Measurements from ENCODE around the gene SERPINB1. TPM values are rescaled to one million over a fixed set of nuclear protein-coding genes. Genes with fewer than 3 reads are reported as not detected.
A peak's percentile ranks its signal among the peaks of the same experiment; 100 is the strongest.

SERPINB1 gene
- total RNA-seq, 1 experiment from 2014 or later, result 133 TPM

GRCh38 chr6:2843138-2843740 lies 1.6 kb upstream of the SERPINB1 start:
- H2AFZ ChIP-seq (ENCODE audit: low read length), result no peak overlapping the region
- H3F3A ChIP-seq (ENCODE audit: low read length, unreplicated experiment), result peaks cover 8% of the 10 kb centered on the region
- intact Hi-C loops (cut with micrococcal nuclease), result no loop called here
- H3K27ac ChIP-seq (ENCODE audit: low read length), result peak overlapping the region; percentile 94; the same call in 1 of the 2 replicates
- no TSS peak for BruUV-seq (replicated peaks)
- POLR2A ChIA-PET (ENCODE audit: unreplicated experiment), result no interaction called here
- no peak overlapping the region for H3K9ac ChIP-seq (ENCODE audit: low read length)
- CTCF ChIA-PET, result no interaction called here
- peaks cover 3% of the 10 kb centered on the region for H3K36me3 ChIP-seq (ENCODE audit: low read depth, low read length)
- H3K27me3 ChIP-seq (ENCODE audit: low read length), result no peaks in the 10 kb centered on the region
- peaks cover 27% of the 10 kb centered on the region for H3K79me2 ChIP-seq (ENCODE audit: low read length)
- H3K4me3 ChIP-seq (ENCODE audit: low read length), result no peak overlapping the region
- no peak overlapping the region for H3K4me2 ChIP-seq (ENCODE audit: low read length)
- H3K4me1 ChIP-seq (ENCODE audit: insufficient read depth, low read length), result peaks cover 60% of the 10 kb centered on the region
- ATAC-seq, result no peak
- no peaks in the 10 kb centered on the region for H3K9me2 ChIP-seq (replicated peaks; ENCODE audit: low read length)
- H4K20me1 ChIP-seq (ENCODE audit: low read length), result peaks cover 4% of the 10 kb centered on the region; the same call in 1 of the 2 replicates
- DNase-seq, result peak; percentile 40
- no peak for TF ChIP-seq EZH2phosphoT487 (IDR thresholded peaks at IDR 0.05; ENCODE audit: borderline replicate concordance, low read length)
- H3K9me3 ChIP-seq (ENCODE audit: low read length), result no peaks in the 10 kb centered on the region

- BruUV-seq (replicated peaks), result TSS peak; percentile 18
- intact Hi-C loops (cut with micrococcal nuclease), result no loop called here
- Histone ChIP-seq H3K4me3 (ENCODE audit: low read length) (peak overlapping the region; percentile 81), H3K79me2 (ENCODE audit: low read length) (peaks cover 34% of the 10 kb centered on the region), H3K27me3 (ENCODE audit: low read length) (no peaks in the 10 kb centered on the region), H3K4me2 (ENCODE audit: low read length) (peak overlapping the region; percentile 94), H3K9me2 (replicated peaks; ENCODE audit: low read length) (no peaks in the 10 kb centered on the region), H3K4me1 (ENCODE audit: insufficient read depth, low read length) (peaks cover 68% of the 10 kb centered on the region), H3K36me3 (ENCODE audit: low read depth, low read length) (peaks cover 10% of the 10 kb centered on the region), H3F3A (ENCODE audit: low read length, unreplicated experiment) (peaks cover 8% of the 10 kb centered on the region), H3K27ac (ENCODE audit: low read length) (peak overlapping the region; percentile 94), H2AFZ (ENCODE audit: low read length) (no peak overlapping the region), H3K9me3 (ENCODE audit: low read length) (no peaks in the 10 kb centered on the region), H4K20me1 (ENCODE audit: low read length) (peaks cover 4% of the 10 kb centered on the region; the same call in 1 of the 2 replicates), H3K9ac (ENCODE audit: low read length) (peak overlapping the region; percentile 94)
- CTCF ChIA-PET, result interaction anchor here (0.6 to 1.9 kb wide), 3 partner anchors 19 to 77 kb away, joined by 3 to 19 read pairs (median 3); no protein-coding TSS in a partner anchor
- POLR2A ChIA-PET (ENCODE audit: unreplicated experiment), result interaction anchor here (0.6 to 2.7 kb wide), 5 partner anchors 8 to 118 kb away, joined by 4 to 21 read pairs (median 5); no protein-coding TSS in a partner anchor
- ATAC-seq (no peak), DNase-seq (no peak)
- TF ChIP-seq EZH2phosphoT487 (IDR thresholded peaks at IDR 0.05; ENCODE audit: borderline replicate concordance, low read length) (no peak), EZH2 (IDR thresholded peaks at IDR 0.05; ENCODE audit: low read length, unreplicated experiment) (no peak), CTCF (conservative IDR thresholded peaks at IDR 0.05; ENCODE audit: low read depth, low read length) (no peak)
Observed at GRCh38 chr6:2842139-2842552, 483 bp upstream of the SERPINB1 start.

GRCh38 chr6:2840749-2841061 lies 958 bp downstream of the SERPINB1 start:
- peak overlapping the region; percentile 81 for H3K4me3 ChIP-seq (ENCODE audit: low read length)
- intact Hi-C loops (cut with micrococcal nuclease), result no loop called here
- H3K27me3 ChIP-seq (ENCODE audit: low read length), result no peaks in the 10 kb centered on the region
- H2AFZ ChIP-seq (ENCODE audit: low read length), result no peak overlapping the region
- peaks cover 34% of the 10 kb centered on the region for H3K79me2 ChIP-seq (ENCODE audit: low read length)
- peaks cover 22% of the 10 kb centered on the region for H3K36me3 ChIP-seq (ENCODE audit: low read depth, low read length)
- no peaks in the 10 kb centered on the region for H3K9me3 ChIP-seq (ENCODE audit: low read length)
- TF ChIP-seq EZH2phosphoT487 (IDR thresholded peaks at IDR 0.05; ENCODE audit: borderline replicate concordance, low read length) (no peak), CTCF (conservative IDR thresholded peaks at IDR 0.05; ENCODE audit: low read depth, low read length) (no peak), EZH2 (IDR thresholded peaks at IDR 0.05; ENCODE audit: low read length, unreplicated experiment) (no peak)
- peaks cover 4% of the 10 kb centered on the region; the same call in 1 of the 2 replicates for H4K20me1 ChIP-seq (ENCODE audit: low read length)
- ChIA-PET CTCF (interaction anchor here (1.9 kb wide), 1 partner anchor 49 kb away, joined by 19 read pairs; no protein-coding TSS in a partner anchor), POLR2A (ENCODE audit: unreplicated experiment) (interaction anchor here (0.6 to 2.7 kb wide), 2 partner anchors 23 to 47 kb away, joined by 3 to 21 read pairs; no protein-coding TSS in a partner anchor)
- peaks cover 8% of the 10 kb centered on the region for H3F3A ChIP-seq (ENCODE audit: low read length, unreplicated experiment)
- no TSS peak for BruUV-seq (replicated peaks)
- no peaks in the 10 kb centered on the region for H3K9me2 ChIP-seq (replicated peaks; ENCODE audit: low read length)
- H3K4me2 ChIP-seq (ENCODE audit: low read length), result peak overlapping the region; percentile 94
- peak overlapping the region; percentile 94 for H3K9ac ChIP-seq (ENCODE audit: low read length)
- ATAC-seq, result no peak
- H3K4me1 ChIP-seq (ENCODE audit: insufficient read depth, low read length), result peaks cover 55% of the 10 kb centered on the region
- no peak for DNase-seq
- peak overlapping the region; percentile 94 for H3K27ac ChIP-seq (ENCODE audit: low read length)

Measured in PC-3 (cell line).